HepG2 (cell line): ENCODE results near the gene TBCE. TPM values are rescaled to one million over a fixed set of nuclear protein-coding genes. Genes with fewer than 3 reads are reported as not detected.

Source experiments
- ATF7-NPFF ChIP-seq: sonication (generic); formaldehyde crosslinking; IDR thresholded peaks from 2 replicates; pipeline ENCODE4 v1.8.1; 2023; ENCODE audit warnings: mild to moderate bottlenecking, low read depth, missing genetic modification reagents, moderate library complexity
- BCLAF1 ChIP-seq: fragments of 450-650 bp; IDR thresholded peaks from 2 replicates; pipeline ENCODE4 v1.6.1; 2017; ENCODE audit warnings: mild to moderate bottlenecking
- CHD4 ChIP-seq: fragments of 200-600 bp; sonication (generic); IDR thresholded peaks from 2 replicates; pipeline ENCODE4 v1.7.0; 2017; ENCODE audit warnings: mild to moderate bottlenecking, low read length, borderline replicate concordance
- KAT8 ChIP-seq: IDR thresholded peaks from 2 replicates; pipeline ENCODE4 v1.6.1; 2016; ENCODE audit warnings: missing genetic modification reagents, missing compliant biosample characterization
- KMT2B ChIP-seq: IDR thresholded peaks from 2 replicates; pipeline ENCODE4 v1.6.1; 2016; ENCODE audit warnings: missing genetic modification reagents, missing compliant biosample characterization
- NPAS2 ChIP-seq: sonication (generic); formaldehyde crosslinking; IDR thresholded peaks from 2 replicates; pipeline ENCODE4 v1.8.0; 2022; ENCODE audit warnings: mild to moderate bottlenecking, missing genetic modification reagents, borderline replicate concordance
- NRL ChIP-seq: sonication (generic); formaldehyde crosslinking; IDR thresholded peaks from 2 replicates; pipeline ENCODE4 v1.5.0; 2020; ENCODE audit warnings: missing genetic modification reagents, mild to moderate bottlenecking, moderate library complexity, borderline replicate concordance
- REPIN1 ChIP-seq: sonication (generic); formaldehyde crosslinking; IDR thresholded peaks from 2 replicates; pipeline ENCODE4 v1.8.0; 2022; ENCODE audit warnings: missing genetic modification reagents, low read depth, mild to moderate bottlenecking, borderline replicate concordance
- RFX3 ChIP-seq: IDR thresholded peaks from 2 replicates; pipeline ENCODE4 v1.6.1; 2016; ENCODE audit warnings: missing biosample characterization, missing genetic modification reagents
- SNAI1 ChIP-seq: sonication (generic); formaldehyde crosslinking; IDR thresholded peaks from 2 replicates; pipeline ENCODE4 v1.5.0; 2020; ENCODE audit warnings: mild to moderate bottlenecking, missing genetic modification reagents, borderline replicate concordance
- STAT6 ChIP-seq: sonication (generic); formaldehyde crosslinking; IDR thresholded peaks from 2 replicates; pipeline ENCODE4 v1.4.0; 2020; ENCODE audit warnings: missing genetic modification reagents, mild to moderate bottlenecking, borderline replicate concordance
- TEAD3 ChIP-seq: optimal IDR thresholded peaks from 2 replicates; pipeline ENCODE3; 2016; ENCODE audit warnings: borderline replicate concordance
- TP53 ChIP-seq: sonication (generic); formaldehyde crosslinking; conservative IDR thresholded peaks from 2 replicates; pipeline ENCODE4 v1.4.0; 2020; ENCODE audit warnings: missing genetic modification reagents
- ZFP91 ChIP-seq: sonication (generic); formaldehyde crosslinking; IDR thresholded peaks from 2 replicates; pipeline ENCODE4 v1.9.0; 2022; ENCODE audit warnings: missing genetic modification reagents, mild to moderate bottlenecking, borderline replicate concordance
- ZFY ChIP-seq: sonication (generic); formaldehyde crosslinking; IDR thresholded peaks from 2 replicates; pipeline ENCODE4 v1.4.0; 2020; ENCODE audit warnings: missing genetic modification reagents
- ZFYVE20 ChIP-seq: sonication (generic); formaldehyde crosslinking; IDR thresholded peaks from 2 replicates; pipeline ENCODE4 v1.8.0; 2023; ENCODE audit warnings: low read depth, mild to moderate bottlenecking, moderate library complexity, missing genetic modification reagents, borderline replicate concordance
- ZKSCAN8 ChIP-seq: IDR thresholded peaks from 2 replicates; pipeline ENCODE4 v1.6.1; 2016; ENCODE audit warnings: borderline replicate concordance, missing genetic modification reagents, missing compliant biosample characterization
- ZNF205 ChIP-seq: IDR thresholded peaks from 2 replicates; pipeline ENCODE4 v1.6.1; 2018; ENCODE audit warnings: missing biosample characterization, missing genetic modification reagents
- ZNF274 ChIP-seq: sonication (generic); formaldehyde crosslinking; IDR thresholded peaks from 2 replicates; pipeline ENCODE4 v1.5.1; 2020; ENCODE audit warnings: mild to moderate bottlenecking, missing genetic modification reagents
- ZNF501 ChIP-seq: sonication (generic); formaldehyde crosslinking; IDR thresholded peaks from 2 replicates; pipeline ENCODE4 v1.5.1; 2020; ENCODE audit warnings: mild to moderate bottlenecking, moderate library complexity, missing genetic modification reagents
- ZNF607 ChIP-seq: sonication (generic); formaldehyde crosslinking; IDR thresholded peaks from 2 replicates; pipeline ENCODE4 v1.5.1; 2020; ENCODE audit warnings: missing genetic modification reagents, mild to moderate bottlenecking, borderline replicate concordance
- ZSCAN31 ChIP-seq: sonication (generic); formaldehyde crosslinking; IDR thresholded peaks from 2 replicates; pipeline ENCODE4 v1.5.0; 2020; ENCODE audit warnings: low read depth, mild to moderate bottlenecking, missing genetic modification reagents
- polyA plus RNA-seq, 8 experiments: library from polyadenylated mRNA; depleted of rRNA in 3 of 8; stranded (reverse) in 7 of 8; unstranded in 1 of 8; fragments of >200 nt; fragmentation: Illumina TruSeq in 4 of 8; extraction: Trizol in 4 of 8; gene quantifications; 2 replicates each; pipeline versions ENCODE4 v1.2.1 to v1.2.3, GENCODE V29; 2011 to 2016; ENCODE audit warnings: low read depth in 4 of 8, missing spikeins in 1 of 8, mixed read lengths in 1 of 8; ENCODE audit not compliant: insufficient read depth in 1 of 8
- total RNA-seq, 5 experiments: library from RNA; depleted of rRNA; stranded (reverse); fragments of >200 nt; fragmentation: Illumina TruSeq; extraction: Trizol; gene quantifications; 2 replicates each; pipeline ENCODE4 v1.2.3, GENCODE V29; 2016; ENCODE audit warnings: low read depth in 1 of 5

Gene TBCE
- total and polyA plus RNA-seq, 2 of the 13 experiments (the other 11 are each of a cell fraction or from before 2014, with no cell fraction given): 25.6 to 31.1 TPM

DNA sequence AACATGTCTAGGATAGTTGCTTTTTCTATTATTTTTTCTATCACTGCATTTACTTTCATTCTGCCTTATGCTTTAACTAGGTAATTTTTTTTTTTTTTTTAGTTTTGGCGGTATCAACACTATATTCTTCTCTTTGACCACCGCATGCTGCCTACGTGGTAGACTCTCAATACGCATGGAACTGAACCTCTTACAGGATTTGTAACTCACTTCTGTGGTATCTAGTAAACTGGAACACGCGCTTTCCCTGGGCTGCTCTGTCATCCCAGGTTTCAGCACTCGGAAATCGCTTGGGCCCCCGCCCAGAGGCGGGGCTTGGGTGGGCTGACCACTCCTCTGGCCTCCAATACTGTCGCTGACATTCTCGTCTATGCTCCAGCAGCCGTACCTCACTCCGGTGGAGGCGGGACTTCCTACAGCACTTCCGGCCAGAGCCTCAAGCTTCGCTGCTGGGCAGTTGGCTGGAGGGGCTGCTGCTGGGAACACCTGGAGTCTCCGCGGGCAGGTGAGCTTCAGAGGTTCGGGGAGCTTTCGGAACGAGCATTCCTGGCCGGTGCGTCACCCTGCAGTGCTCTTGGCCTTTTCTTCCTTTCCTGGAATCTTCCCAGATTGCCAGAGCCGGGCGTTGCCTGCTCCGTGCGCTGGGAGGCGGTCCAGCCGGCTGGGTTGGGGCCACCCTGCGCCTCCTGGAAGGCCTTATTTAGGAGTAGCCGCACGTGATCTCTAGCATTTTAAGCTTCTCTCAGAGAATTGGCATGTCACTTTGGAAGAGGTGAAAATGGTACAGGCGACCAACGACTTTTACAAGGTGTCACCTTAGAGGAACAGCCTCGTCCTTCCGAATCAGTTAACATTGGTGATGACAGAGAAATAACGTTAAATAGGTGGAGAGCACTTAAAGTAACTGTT lies at the start of gene TBCE (continued):
- TF ChIP-seq ZFP91: peak; percentile 82; the same call in 1 of the 2 replicates
- TF ChIP-seq NPAS2 (CRISPR knock-in tag): no peak
- peak; percentile 86 for TF ChIP-seq ATF7-NPFF
- no peak for TF ChIP-seq ZKSCAN8 (CRISPR knock-in tag)
- TF ChIP-seq ZSCAN31: peak; percentile 54; the same call in 1 of the 2 replicates
- 0 out of 2 replicates have a peak, but pooled peaks have one; percentile 29 for TF ChIP-seq TP53 (CRISPR knock-in tag)
- TF ChIP-seq ZFY (CRISPR knock-in tag): peak; percentile 78
- no peak; the same call in 1 of the 2 replicates for TF ChIP-seq ZNF607
- TF ChIP-seq NRL: 0 out of 2 replicates have a peak, but pooled peaks have one; percentile 44
- peak; percentile 80; the same call in 1 of the 2 replicates for TF ChIP-seq ZNF274 (CRISPR knock-in tag)
- TF ChIP-seq STAT6: no peak; the same call in 1 of the 2 replicates
- TF ChIP-seq ZNF205 (CRISPR knock-in tag): peak; percentile 32; the same call in 1 of the 2 replicates
- no peak for TF ChIP-seq CHD4
- no peak for TF ChIP-seq ZFYVE20 (CRISPR knock-in tag)
- peak; percentile 91 for TF ChIP-seq KMT2B (CRISPR knock-in tag)
- no peak for TF ChIP-seq RFX3 (CRISPR knock-in tag)
- peak; percentile 68; the same call in 1 of the 2 replicates for TF ChIP-seq SNAI1 (CRISPR knock-in tag)
- TF ChIP-seq KAT8 (CRISPR knock-in tag): peak; percentile 83
- peak; percentile 57; the same call in 1 of the 2 replicates for TF ChIP-seq REPIN1 (CRISPR knock-in tag)
- TF ChIP-seq TEAD3: peak; percentile 78
- TF ChIP-seq BCLAF1: no peak
- TF ChIP-seq ZNF501 (CRISPR knock-in tag): peak; percentile 66; the same call in 1 of the 2 replicates
